ENCODE measurements around the gene KCNQ4.

DNA sequence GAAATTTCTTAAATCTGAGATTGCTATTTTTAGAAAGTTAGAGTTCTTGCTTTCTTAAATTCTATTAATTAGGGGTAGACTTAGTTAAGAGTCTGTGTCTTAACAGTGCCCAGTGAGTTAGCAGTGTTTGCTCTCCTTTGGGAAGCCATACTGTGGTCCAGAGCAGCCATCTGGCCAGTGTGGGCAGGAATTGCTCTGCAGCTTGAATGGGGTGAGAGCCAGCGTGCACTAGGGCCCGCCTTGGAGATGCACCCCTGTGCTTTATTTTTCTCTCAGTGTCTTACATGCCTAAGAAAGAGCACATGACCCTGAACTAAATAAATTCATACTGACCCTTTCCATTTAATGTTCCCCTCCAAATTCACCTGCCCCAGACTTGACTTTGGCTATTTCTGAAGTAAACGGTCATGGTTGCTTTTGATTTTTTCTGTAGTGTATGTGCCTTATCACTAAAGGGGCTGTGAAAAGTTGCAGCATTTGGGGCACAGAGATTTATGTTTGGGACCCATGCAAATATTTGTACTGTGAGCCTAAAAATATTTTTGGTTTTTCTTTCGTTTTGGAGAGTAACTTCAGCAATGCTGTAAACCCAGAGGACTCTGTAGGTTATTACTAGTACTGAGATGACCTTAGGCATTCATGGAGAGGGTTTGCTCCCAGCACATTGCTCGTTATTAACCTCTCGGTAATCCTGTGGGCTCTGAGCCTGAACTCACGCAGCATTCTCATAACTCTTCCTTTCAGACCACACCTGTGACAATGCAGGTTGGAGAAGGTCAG lies 21.3 kb upstream of the KCNQ4 start:
- no peak for TF ChIP-seq EP300 (IDR thresholded peaks at IDR 0.05)
- TF ChIP-seq, protein P1, sequence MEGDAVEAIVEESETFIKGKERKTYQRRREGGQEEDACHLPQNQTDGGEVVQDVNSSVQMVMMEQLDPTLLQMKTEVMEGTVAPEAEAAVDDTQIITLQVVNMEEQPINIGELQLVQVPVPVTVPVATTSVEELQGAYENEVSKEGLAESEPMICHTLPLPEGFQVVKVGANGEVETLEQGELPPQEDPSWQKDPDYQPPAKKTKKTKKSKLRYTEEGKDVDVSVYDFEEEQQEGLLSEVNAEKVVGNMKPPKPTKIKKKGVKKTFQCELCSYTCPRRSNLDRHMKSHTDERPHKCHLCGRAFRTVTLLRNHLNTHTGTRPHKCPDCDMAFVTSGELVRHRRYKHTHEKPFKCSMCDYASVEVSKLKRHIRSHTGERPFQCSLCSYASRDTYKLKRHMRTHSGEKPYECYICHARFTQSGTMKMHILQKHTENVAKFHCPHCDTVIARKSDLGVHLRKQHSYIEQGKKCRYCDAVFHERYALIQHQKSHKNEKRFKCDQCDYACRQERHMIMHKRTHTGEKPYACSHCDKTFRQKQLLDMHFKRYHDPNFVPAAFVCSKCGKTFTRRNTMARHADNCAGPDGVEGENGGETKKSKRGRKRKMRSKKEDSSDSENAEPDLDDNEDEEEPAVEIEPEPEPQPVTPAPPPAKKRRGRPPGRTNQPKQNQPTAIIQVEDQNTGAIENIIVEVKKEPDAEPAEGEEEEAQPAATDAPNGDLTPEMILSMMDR (IDR thresholded peaks at IDR 0.05), result no peak
